ENCODE data around the gene FALEC. TPM values are rescaled to one million over a fixed set of nuclear protein-coding genes. Genes with fewer than 3 reads are reported as not detected.

Gene FALEC
- total and polyA plus RNA-seq, 11 donors = 0.18 to 0.96 (median 0.49) TPM; not detected in 7

DNA sequence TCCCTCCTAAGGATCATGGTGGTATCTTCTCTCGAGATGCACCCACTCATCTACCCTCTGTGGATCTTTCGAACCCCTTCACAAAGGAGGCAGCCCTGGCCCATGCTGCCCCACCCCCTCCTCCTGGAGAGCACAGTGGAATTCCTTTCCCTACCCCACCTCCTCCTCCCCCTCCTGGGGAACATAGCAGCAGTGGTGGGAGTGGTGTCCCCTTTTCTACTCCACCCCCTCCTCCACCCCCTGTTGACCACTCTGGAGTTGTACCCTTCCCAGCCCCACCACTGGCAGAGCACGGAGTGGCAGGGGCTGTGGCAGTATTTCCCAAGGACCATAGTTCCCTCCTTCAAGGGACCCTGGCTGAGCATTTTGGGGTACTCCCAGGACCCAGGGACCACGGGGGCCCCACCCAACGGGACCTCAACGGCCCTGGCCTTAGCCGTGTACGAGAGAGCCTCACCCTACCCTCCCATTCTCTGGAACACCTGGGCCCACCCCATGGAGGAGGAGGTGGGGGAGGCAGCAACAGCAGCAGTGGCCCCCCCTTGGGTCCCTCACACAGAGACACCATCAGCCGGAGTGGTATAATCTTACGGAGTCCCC is 42.9 kb upstream of the FALEC start:
- Histone ChIP-seq H3K4me3 (no peak overlapping the region), H3K36me3 (peaks cover 0 to 63% (median 46%) of the 10 kb centered on the region in 9 donors), H3K27me3 (no peaks in the 10 kb centered on the region), H3K27ac (peak overlapping the region in 5 of 12 donors; percentile 7 to 51 (median 9)), H3K9me3 (no peaks in the 10 kb centered on the region), H3K4me1 (peaks cover 0 to 41% (median 17%) of the 10 kb centered on the region in 12 donors)
- TF ChIP-seq, protein P1, sequence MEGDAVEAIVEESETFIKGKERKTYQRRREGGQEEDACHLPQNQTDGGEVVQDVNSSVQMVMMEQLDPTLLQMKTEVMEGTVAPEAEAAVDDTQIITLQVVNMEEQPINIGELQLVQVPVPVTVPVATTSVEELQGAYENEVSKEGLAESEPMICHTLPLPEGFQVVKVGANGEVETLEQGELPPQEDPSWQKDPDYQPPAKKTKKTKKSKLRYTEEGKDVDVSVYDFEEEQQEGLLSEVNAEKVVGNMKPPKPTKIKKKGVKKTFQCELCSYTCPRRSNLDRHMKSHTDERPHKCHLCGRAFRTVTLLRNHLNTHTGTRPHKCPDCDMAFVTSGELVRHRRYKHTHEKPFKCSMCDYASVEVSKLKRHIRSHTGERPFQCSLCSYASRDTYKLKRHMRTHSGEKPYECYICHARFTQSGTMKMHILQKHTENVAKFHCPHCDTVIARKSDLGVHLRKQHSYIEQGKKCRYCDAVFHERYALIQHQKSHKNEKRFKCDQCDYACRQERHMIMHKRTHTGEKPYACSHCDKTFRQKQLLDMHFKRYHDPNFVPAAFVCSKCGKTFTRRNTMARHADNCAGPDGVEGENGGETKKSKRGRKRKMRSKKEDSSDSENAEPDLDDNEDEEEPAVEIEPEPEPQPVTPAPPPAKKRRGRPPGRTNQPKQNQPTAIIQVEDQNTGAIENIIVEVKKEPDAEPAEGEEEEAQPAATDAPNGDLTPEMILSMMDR (IDR thresholded peaks at IDR 0.05) = no peak
- no peak for TF ChIP-seq POLR2A (IDR thresholded peaks at IDR 0.05)
- no peak for ATAC-seq
- intact Hi-C loops (cut with DNase I) = loop anchor here in 3 of 10 donors (5.0 kb wide), 3 partner anchors 45 to 65 kb away; partner anchors contain the start of gene FALEC (in 1 of the 3)
- no peak for DNase-seq
- 91 to 97% (median 93%) methylated on average over 9 to 10 of the region's 10 CpGs for WGBS, 4 donors

DNA sequence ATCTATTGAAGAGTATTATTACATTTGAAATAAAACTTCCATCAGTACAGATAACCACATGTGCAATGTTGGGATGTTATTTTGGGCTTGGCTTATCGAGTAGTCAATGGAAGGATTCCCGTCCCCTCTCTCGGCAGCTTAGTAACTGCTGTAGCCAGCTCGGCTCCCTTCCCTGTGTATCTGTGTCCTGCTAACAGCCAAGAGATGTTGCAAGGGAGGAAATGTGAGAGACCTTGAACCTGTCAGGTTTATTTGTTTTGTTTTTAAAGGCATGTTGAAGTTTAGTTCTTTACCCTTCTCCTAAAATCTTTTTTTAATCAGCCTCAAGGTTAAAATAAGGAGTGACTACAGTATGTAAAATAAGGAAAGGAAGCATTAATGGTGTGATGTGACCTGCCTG is 41.9 kb upstream of the FALEC start:
- Histone ChIP-seq H3K27ac (peak overlapping the region in 11 of 12 donors; percentile 11 to 73 (median 50)), H3K4me3 (no peak overlapping the region), H3K27me3 (no peaks in the 10 kb centered on the region), H3K9me3 (no peaks in the 10 kb centered on the region), H3K36me3 (peaks cover 0 to 55% (median 37%) of the 10 kb centered on the region in 9 donors), H3K4me1 (peaks cover 0 to 47% (median 20%) of the 10 kb centered on the region in 12 donors)
- intact Hi-C loops (cut with DNase I) = loop anchor here in 3 of 10 donors (5.0 kb wide), 3 partner anchors 44 to 64 kb away; partner anchors contain the start of gene FALEC (in 1 of the 3)
- peak in 4 of 5 donors; percentile 34 to 60 (median 52) for DNase-seq
- TF ChIP-seq, protein P1 (IDR thresholded peaks at IDR 0.05) = no peak
- TF ChIP-seq POLR2A (IDR thresholded peaks at IDR 0.05) = no peak
- ATAC-seq = peak; percentile 51 to 84 (median 82)
- WGBS, 4 donors = 43 to 56% (median 51%) methylated on average over 4 of the region's 4 CpGs

DNA sequence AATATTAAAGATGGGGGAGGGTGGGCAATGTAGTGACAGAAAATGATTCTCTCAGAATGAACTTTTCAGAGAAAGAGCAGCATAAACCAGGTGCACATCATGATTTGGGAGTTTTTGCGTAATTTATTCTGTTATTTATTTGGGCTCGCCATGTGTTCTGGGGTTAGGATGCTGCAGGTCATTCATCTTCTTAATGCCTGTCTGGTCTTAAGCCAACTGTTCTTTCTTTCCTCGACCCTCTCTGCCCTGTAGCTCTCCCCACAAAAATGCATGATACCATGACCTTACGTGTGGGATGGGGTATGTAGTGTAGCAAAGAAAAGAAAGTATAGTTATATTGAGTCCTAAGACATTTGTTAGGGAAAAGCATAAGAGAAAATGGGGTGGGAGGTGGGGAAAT is 40.7 kb upstream of the FALEC start:
- 70 to 88% (median 82%) methylated on average over 4 of the region's 4 CpGs for WGBS, 4 donors
- Histone ChIP-seq H3K4me3 (no peak overlapping the region), H3K27me3 (no peaks in the 10 kb centered on the region), H3K4me1 (peaks cover 0 to 47% (median 20%) of the 10 kb centered on the region in 12 donors), H3K36me3 (peaks cover 0 to 45% (median 33%) of the 10 kb centered on the region in 9 donors), H3K27ac (peak overlapping the region in 4 of 12 donors; percentile 29 to 68 (median 50)), H3K9me3 (no peaks in the 10 kb centered on the region)
- TF ChIP-seq POLR2A (IDR thresholded peaks at IDR 0.05) = no peak
- TF ChIP-seq, protein P1 (IDR thresholded peaks at IDR 0.05) = no peak
- ATAC-seq = no peak
- intact Hi-C loops (cut with DNase I) = loop anchor here in 3 of 10 donors (5.0 kb wide), 3 partner anchors 42 to 62 kb away; partner anchors contain the start of gene FALEC (in 1 of the 3)
- no peak for DNase-seq

DNA sequence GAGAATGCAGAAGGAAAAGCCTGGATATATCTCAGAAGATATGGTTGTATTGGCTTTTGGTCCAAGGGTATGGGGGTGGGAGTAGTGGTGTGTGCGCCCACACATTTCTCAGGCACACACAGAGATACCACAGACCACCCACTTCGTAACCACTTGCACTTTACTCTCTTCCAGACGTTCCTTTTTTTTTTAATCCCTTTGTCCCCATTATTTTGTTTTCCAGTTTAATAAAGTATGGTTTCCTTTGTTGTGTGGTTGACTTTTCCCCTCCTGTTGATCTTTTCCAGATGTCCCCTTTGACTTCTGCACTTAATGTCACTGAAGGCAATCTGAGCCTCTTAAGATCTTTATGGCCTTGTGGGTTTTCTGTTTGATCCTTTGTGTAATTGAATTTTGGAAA is 38.8 kb upstream of the FALEC start:
- DNase-seq (no peak), ATAC-seq (no peak)
- peaks cover 0 to 26% (median 14%) of the 10 kb centered on the region in 9 donors for H3K36me3 ChIP-seq
- intact Hi-C loops (cut with DNase I) = no loop called here
- no peaks in the 10 kb centered on the region for H3K27me3 ChIP-seq
- TF ChIP-seq, protein P1 (IDR thresholded peaks at IDR 0.05) = no peak
- no peak for TF ChIP-seq POLR2A (IDR thresholded peaks at IDR 0.05)
- WGBS, 4 donors = 64 to 75% (median 70%) methylated on average over 3 of the region's 3 CpGs
- peak overlapping the region in 5 of 12 donors; percentile 1 to 55 (median 13) for H3K27ac ChIP-seq
- H3K4me1 ChIP-seq = peaks cover 0 to 38% (median 18%) of the 10 kb centered on the region in 12 donors
- no peaks in the 10 kb centered on the region for H3K9me3 ChIP-seq
- no peak overlapping the region for H3K4me3 ChIP-seq

All from heart left ventricle (tissue), 16 donors.